ENCODE measurements around the gene ZNHIT2.

DNA sequence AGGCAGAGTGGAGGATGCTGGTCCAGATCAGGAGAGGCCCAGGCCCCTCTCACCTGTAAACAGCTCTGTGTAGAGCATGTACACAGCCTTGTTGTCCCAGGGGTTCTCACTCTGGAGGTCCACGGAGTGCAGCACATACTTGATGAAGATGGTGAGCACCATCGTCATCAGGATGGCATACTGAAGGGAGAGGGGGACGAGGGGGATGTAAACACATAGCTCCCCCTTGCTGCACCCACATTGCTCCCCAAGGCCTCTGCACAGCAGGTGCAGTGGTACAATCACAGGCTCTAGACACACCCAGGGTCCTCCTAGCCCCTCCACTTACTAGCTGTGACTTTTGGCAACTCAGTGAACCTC lies 13.9 kb upstream of the ZNHIT2 start:
- TF ChIP-seq, protein P1, sequence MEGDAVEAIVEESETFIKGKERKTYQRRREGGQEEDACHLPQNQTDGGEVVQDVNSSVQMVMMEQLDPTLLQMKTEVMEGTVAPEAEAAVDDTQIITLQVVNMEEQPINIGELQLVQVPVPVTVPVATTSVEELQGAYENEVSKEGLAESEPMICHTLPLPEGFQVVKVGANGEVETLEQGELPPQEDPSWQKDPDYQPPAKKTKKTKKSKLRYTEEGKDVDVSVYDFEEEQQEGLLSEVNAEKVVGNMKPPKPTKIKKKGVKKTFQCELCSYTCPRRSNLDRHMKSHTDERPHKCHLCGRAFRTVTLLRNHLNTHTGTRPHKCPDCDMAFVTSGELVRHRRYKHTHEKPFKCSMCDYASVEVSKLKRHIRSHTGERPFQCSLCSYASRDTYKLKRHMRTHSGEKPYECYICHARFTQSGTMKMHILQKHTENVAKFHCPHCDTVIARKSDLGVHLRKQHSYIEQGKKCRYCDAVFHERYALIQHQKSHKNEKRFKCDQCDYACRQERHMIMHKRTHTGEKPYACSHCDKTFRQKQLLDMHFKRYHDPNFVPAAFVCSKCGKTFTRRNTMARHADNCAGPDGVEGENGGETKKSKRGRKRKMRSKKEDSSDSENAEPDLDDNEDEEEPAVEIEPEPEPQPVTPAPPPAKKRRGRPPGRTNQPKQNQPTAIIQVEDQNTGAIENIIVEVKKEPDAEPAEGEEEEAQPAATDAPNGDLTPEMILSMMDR (IDR thresholded peaks at IDR 0.05; ENCODE audit: low read depth, low read length, poor library complexity, severe bottlenecking) = no peak
- TF ChIP-seq EZH2phosphoT487 (IDR thresholded peaks at IDR 0.05; ENCODE audit: borderline replicate concordance, low read length) = no peak
